AG04449 (cell line): Measurements from ENCODE around the gene HDGFL2.

Source experiments
- CTCF ChIA-PET: fragments of 350-600 bp; formaldehyde crosslinking; extraction: SDS; loops from one replicate; lab custom pipeline; 2021; ENCODE audit warnings: antibody characterized with exemption; lab: Yijun Ruan, JAX
- POLR2A ChIA-PET: fragments of 400-600, 350-600 bp; formaldehyde crosslinking; extraction: SDS; loops from one replicate; lab custom pipeline; 2020; ENCODE audit warnings: antibody characterized with exemption, inconsistent platforms; lab: Yijun Ruan, JAX
- DNase-seq: peaks from one replicate; pipeline ENCODE4 v3.0.0-alpha.2; 2010; ENCODE audit warnings: low read depth, low spot score
- H3K4me3 ChIP-seq: 2 replicates; pipeline ENCODE4 v1.5.1; 2011; ENCODE audit warnings: low read depth, mild to moderate bottlenecking, control low read depth, low read length
- CTCF ChIP-seq: IDR thresholded peaks from one replicate; pipeline ENCODE4 v1.5.1; 2011; ENCODE audit warnings: mild to moderate bottlenecking, moderate library complexity, low read length, control low read depth, inconsistent platforms; ENCODE audit not compliant: insufficient read depth; ENCODE audit errors: missing control alignments

Gene HDGFL2

DNA sequence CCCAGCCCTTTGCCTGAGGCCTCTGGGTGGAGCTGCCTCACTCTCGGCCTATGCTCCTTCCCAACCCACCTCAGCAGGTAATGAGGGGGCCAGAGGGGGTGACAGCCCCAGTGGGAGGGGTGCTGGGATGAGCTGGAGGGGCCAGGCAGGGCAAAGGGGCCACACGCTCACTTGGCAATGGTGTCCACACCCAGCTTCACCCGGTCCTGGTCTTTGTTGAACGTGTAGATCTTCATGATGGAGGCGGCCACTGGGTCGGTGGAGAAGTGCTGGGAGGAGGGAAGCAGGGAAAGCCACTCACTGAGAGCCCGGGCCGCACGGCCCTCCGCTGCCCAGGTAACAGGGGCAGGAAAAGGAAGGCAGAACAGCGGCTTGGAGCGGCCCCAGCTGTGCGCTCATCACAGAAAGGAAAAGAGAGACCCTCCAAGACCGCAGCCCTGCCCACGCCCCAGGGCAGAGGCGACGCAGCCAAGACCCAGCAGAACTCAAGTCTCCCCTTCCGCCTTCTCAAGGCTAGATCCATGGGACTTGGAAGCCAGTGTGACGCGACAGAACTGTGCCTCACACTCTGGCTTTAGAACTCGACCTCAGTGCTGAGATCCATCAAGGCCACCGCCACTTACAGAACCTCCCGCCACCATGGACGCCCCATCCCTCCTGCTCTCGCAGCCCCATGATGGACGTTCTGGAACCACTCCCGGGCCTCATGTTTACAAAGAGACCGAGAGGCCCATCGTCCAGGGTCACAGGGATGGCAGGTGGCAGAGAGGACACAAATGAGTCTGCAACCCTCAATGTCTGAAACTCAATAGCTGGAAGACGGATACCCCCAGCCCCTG, 23.7 kb upstream of the HDGFL2 start:
- DNase-seq: no peak
- CTCF ChIA-PET: interaction anchor here (0.6 to 2.3 kb wide), 2 partner anchors 8 to 48 kb away, joined by 3 to 5 read pairs; partner anchors contain the start of gene SH3GL1

DNA sequence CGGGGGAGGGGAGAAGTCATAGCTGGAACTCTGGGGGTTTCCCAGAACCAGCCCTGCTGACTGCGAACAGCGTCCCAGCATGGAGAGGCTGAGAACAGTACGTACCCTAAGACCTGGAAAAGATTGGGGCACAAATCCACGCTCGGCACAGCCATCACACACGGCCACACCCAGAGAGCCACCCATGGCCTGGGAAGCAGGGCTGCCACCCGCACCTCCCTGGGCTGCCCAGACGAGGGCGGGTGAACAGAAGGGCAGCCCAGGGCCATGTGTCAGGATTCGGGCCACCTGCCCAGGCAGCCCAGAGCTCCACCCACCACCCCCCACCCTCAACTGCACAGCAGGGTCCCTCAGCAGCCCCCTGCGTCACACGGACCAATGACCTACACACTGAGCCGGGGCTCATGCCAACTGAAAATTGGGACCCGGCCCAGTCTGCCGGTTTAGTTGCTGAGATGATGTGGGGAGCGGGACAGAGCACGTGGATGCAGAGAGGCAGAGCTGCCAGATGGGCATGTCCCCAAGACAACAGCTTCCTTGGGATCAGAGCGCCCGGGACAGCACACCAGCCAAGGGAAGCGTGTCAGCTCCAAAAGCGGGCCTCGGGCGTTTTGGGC, 23.0 kb upstream of the HDGFL2 start:
- no peak for DNase-seq
- POLR2A ChIA-PET: no interaction called here
- no peak for TF ChIP-seq CTCF
- H3K4me3 ChIP-seq: no peak overlapping the region
- CTCF ChIA-PET: interaction anchor here (2.3 kb wide), 1 partner anchor 49 kb away, joined by 5 read pairs; the partner anchor contains the start of gene SH3GL1

More for the DNA sequence above, 23.7 kb upstream of the HDGFL2 start:
- no peak for TF ChIP-seq CTCF
- no peak overlapping the region for H3K4me3 ChIP-seq
- POLR2A ChIA-PET: no interaction called here

GRCh38 chr19:4449639-4450028, 22.5 kb upstream of the HDGFL2 start:
- no peak for DNase-seq
- ChIA-PET POLR2A (no interaction called here), CTCF (interaction anchor here (2.3 kb wide), 1 partner anchor 49 kb away, joined by 5 read pairs; the partner anchor contains the start of gene SH3GL1)
- no peak overlapping the region for H3K4me3 ChIP-seq
- TF ChIP-seq CTCF: no peak

- no peak for DNase-seq
- ChIA-PET CTCF (interaction anchor here (1.5 to 1.6 kb wide), 2 partner anchors 9 to 50 kb away, joined by 3 to 4 read pairs; no protein-coding TSS in a partner anchor), POLR2A (interaction anchor here (2.0 kb wide), 1 partner anchor 8 kb away, joined by 7 read pairs; no protein-coding TSS in a partner anchor)
- H3K4me3 ChIP-seq: no peak overlapping the region
- no peak for TF ChIP-seq CTCF
Measured at GRCh38 chr19:4452230-4452990, 19.7 kb upstream of the HDGFL2 start.

- POLR2A ChIA-PET: interaction anchor here (1.3 to 2.0 kb wide), 2 partner anchors 9 to 18 kb away, joined by 3 to 7 read pairs; no protein-coding TSS in a partner anchor
- no peak for DNase-seq
- no peak for TF ChIP-seq CTCF
- no peak overlapping the region for H3K4me3 ChIP-seq
- CTCF ChIA-PET: interaction anchor here (1.1 to 2.2 kb wide), 5 partner anchors 10 to 180 kb away, joined by 3 to 10 read pairs (median 4); partner anchors contain the start of gene CHAF1A
Measured at GRCh38 chr19:4453232-4454179, 18.6 kb upstream of the HDGFL2 start.
